Upper lobe of right lung (tissue), 1 donor: ENCODE results near the gene TSPY10. TPM values are rescaled to one million over a fixed set of nuclear protein-coding genes. Genes with fewer than 3 reads are reported as not detected.
"Not testable (repeated sequence)": the region's sequence is repeated elsewhere in the genome, so short reads cannot be mapped to it uniquely, and the experiment has no call there.

Experiments used
- ATAC-seq: fragments of 200-7000 bp; cut with Tn5 transposase; one replicate; pipeline ENCODE4 v1.9.1; 2020; ENCODE audit warnings: mild to moderate bottlenecking, moderate library complexity
- DNase-seq: peaks from one replicate; pipeline ENCODE4 v3.0.0-alpha.2; 2020
- H3K27ac ChIP-seq: fragments of 200-600 bp; one replicate; pipeline ENCODE4 v1.8.0; 2022
- H3K27me3 ChIP-seq: fragments of 200-600 bp; one replicate; pipeline ENCODE4 v1.8.0; 2022; ENCODE audit warnings: mild to moderate bottlenecking
- H3K36me3 ChIP-seq: fragments of 200-600 bp; one replicate; pipeline ENCODE4 v1.8.0; 2022
- H3K4me1 ChIP-seq: fragments of 200-600 bp; one replicate; pipeline ENCODE4 v1.8.0; 2022
- H3K4me3 ChIP-seq: fragments of 200-600 bp; one replicate; pipeline ENCODE4 v1.8.0; 2022; ENCODE audit warnings: mild to moderate bottlenecking
- H3K9me3 ChIP-seq: fragments of 200-600 bp; one replicate; pipeline ENCODE4 v1.8.0; 2022
- intact Hi-C: fragments of 100-400 bp; cut with DNase I; formaldehyde crosslinking; loops from one replicate; pipeline ENCODE4 v1.11.0; 2022
- long read RNA-seq: library from polyadenylated mRNA; unstranded; transcript quantifications from one replicate; pipeline ENCODE4 v2.0.0, GENCODE V29; 2021
- total RNA-seq: library from RNA; stranded (reverse); fragmentation: NEBNext Ultra II Directional; extraction: Animal tissue kit (Norgen Biotek cat#: 25700); gene quantifications from one replicate; pipeline ENCODE4 v1.2.1, GENCODE V29; 2021
- donor health status: DM: no; HTN: yes; CAD: no; lungs with severe emphysema.

Gene TSPY10
- total RNA-seq = not detected
- long read RNA-seq = 0 reads

GRCh38 chrY:9527580-9527979 lies at the start of gene TSPY10:
Gene TSPY10 (plus strand): TSS chrY:9527880. CDS start chrY:9527926, 46 bp downstream.
- H3K27ac ChIP-seq, H3K4me3 ChIP-seq, H3K9me3 ChIP-seq, H3K4me1 ChIP-seq, DNase-seq, ATAC-seq, H3K27me3 ChIP-seq, H3K36me3 ChIP-seq, intact Hi-C loops: not testable (repeated sequence)

GRCh38 chrY:9486967-9487366 lies 40.7 kb upstream of the TSPY10 start, which contains the start of gene TSPY9:
Gene TSPY9 (plus strand): TSS chrY:9487267. CDS start chrY:9487313, 46 bp downstream.
- H3K36me3 ChIP-seq, ATAC-seq, intact Hi-C loops, H3K4me1 ChIP-seq, H3K9me3 ChIP-seq, H3K27me3 ChIP-seq, H3K4me3 ChIP-seq, DNase-seq, H3K27ac ChIP-seq: not testable (repeated sequence)

- peak; percentile 20 for DNase-seq
- H3K27me3 ChIP-seq, H3K4me3 ChIP-seq, H3K27ac ChIP-seq, intact Hi-C loops, H3K9me3 ChIP-seq, H3K36me3 ChIP-seq, ATAC-seq, H3K4me1 ChIP-seq: not testable (repeated sequence)
Observed at GRCh38 chrY:9504396-9504795, 23.3 kb upstream of the TSPY10 start.

- H3K4me1 ChIP-seq, intact Hi-C loops, DNase-seq, H3K27ac ChIP-seq, H3K4me3 ChIP-seq, H3K36me3 ChIP-seq, H3K9me3 ChIP-seq, ATAC-seq, H3K27me3 ChIP-seq: not testable (repeated sequence)
Observed at GRCh38 chrY:9516287-9516686, 11.4 kb upstream of the TSPY10 start.

Other genes starting within 250 kb of the TSPY10 start
- not detected for gene TSPY4, start 190.4 kb upstream of the TSPY10 start, total RNA-seq
- not detected for gene TSPY8, start 170.1 kb upstream of the TSPY10 start, total RNA-seq
- gene TSPY3, start 129.5 kb upstream of the TSPY10 start, total RNA-seq = not detected
- gene TSPY1, start 60.9 kb upstream of the TSPY10 start, total RNA-seq = not detected
- not detected for gene TSPY9, start 40.6 kb upstream of the TSPY10 start, total RNA-seq